ENCODE data around the gene NRK.
"Not testable (repeated sequence)": the region's sequence is repeated elsewhere in the genome, so short reads cannot be mapped to it uniquely, and the experiment has no call there.

The NRK gene, protein sequence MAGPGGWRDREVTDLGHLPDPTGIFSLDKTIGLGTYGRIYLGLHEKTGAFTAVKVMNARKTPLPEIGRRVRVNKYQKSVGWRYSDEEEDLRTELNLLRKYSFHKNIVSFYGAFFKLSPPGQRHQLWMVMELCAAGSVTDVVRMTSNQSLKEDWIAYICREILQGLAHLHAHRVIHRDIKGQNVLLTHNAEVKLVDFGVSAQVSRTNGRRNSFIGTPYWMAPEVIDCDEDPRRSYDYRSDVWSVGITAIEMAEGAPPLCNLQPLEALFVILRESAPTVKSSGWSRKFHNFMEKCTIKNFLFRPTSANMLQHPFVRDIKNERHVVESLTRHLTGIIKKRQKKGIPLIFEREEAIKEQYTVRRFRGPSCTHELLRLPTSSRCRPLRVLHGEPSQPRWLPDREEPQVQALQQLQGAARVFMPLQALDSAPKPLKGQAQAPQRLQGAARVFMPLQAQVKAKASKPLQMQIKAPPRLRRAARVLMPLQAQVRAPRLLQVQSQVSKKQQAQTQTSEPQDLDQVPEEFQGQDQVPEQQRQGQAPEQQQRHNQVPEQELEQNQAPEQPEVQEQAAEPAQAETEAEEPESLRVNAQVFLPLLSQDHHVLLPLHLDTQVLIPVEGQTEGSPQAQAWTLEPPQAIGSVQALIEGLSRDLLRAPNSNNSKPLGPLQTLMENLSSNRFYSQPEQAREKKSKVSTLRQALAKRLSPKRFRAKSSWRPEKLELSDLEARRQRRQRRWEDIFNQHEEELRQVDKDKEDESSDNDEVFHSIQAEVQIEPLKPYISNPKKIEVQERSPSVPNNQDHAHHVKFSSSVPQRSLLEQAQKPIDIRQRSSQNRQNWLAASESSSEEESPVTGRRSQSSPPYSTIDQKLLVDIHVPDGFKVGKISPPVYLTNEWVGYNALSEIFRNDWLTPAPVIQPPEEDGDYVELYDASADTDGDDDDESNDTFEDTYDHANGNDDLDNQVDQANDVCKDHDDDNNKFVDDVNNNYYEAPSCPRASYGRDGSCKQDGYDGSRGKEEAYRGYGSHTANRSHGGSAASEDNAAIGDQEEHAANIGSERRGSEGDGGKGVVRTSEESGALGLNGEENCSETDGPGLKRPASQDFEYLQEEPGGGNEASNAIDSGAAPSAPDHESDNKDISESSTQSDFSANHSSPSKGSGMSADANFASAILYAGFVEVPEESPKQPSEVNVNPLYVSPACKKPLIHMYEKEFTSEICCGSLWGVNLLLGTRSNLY (N-terminal part only)

DNA sequence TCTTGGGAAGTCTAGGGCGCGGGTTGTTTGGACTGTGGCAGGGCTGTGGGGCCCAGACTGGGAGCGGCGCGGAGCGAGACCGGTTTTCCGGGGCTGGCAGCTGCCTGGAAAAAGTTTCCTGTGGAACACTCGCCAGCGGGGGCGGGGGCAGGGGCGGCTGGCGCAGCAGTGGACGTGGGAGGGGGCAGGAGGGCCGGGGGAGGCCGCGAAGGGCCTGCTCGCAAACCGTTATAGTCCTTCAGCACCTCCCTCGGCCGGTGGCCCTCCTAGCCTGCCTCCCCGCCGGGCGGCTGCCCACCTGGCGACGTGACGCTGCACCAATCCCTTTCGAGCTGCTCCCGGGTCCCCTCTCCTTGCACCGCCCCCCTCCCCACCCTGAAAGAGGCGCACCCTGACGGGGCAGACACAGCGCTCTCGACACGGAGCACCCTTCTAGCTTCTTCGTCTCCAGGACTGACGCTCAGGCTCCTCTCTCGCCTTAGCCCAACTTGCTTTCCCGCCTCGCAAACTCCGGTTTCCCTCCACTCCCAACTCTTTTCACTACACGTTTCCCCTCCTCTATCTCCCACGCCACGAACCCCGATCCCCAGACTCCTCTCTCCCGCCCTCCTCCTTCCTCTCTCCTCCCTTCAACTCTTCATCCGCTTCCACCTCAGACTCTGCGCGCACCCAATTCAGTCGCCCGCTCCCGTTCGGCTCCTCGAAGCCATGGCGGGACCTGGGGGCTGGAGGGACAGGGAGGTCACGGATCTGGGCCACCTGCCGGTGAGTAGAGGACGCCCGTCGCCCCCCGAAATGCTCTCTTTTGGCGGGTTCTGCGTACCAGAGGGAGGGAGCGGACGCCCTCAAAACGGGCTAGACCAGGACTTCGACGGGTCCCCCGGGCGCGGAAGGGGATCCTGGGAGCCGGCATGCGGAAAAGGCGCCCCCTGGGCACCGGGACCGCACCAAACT, at the start of gene NRK:
NRK (plus strand) TSS at position 402 of the 954 bp plus-strand sequence; CDS start at position 709, 307 bp downstream.
- no peak for DNase-seq

DNA sequence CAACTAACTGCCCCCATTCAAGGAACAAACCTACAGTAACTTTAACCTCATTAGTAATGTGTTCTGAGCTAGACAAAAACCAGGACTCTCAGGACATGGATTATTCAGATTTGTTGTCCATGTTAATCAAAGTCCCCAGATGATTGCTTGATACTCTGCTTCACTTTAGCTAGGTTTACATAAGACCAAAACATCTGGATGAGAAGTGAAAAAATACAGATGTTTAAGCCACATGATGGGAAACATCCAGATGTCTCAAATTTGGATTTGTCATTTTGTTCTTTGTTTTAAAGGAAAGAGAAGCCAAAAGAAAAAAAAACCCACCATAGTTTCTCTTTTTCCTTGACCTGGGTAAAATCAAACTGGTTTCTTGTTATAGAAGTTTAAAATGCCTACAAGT, 48.5 kb upstream of the NRK start:
- DNase-seq, result no peak

DNA sequence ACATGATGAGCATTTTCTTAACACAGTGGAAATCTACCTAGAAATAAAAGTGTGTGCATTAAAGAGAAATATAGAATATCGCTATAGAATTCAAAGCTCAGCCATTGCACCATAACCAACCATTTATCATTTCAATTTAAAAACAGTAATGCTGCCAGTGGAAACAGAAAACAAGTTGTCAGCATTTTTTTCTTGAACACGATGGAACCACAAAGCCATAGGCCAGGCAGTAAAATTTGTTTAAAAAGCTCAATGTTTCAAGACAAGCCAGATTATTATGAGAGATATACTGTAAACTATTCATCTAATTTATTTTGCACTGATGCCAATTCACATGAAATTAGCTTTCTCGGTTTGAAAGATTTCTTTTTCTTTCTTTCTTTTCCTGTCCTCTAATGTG, 46.7 kb upstream of the NRK start:
- DNase-seq, result no peak

DNA sequence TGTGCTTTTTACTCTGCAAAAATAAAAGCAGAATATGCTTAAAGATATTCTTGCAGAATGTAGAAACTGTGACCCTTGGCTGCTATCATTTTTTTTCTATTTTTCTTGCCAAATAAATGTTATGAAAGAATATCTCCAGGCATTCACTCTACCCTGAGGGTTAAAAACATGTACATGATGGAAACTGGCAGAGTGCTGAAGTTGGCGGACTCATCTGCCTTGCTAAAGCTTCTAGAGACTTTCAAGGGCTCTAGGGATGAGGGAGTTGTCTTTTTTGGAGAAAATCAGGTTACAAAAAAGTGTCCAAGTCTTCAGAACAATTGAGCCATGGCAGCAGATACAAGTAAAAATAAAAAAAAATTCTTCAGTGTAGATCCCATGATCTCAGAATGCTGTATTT, 40.5 kb upstream of the NRK start:
- no peak for DNase-seq

DNA sequence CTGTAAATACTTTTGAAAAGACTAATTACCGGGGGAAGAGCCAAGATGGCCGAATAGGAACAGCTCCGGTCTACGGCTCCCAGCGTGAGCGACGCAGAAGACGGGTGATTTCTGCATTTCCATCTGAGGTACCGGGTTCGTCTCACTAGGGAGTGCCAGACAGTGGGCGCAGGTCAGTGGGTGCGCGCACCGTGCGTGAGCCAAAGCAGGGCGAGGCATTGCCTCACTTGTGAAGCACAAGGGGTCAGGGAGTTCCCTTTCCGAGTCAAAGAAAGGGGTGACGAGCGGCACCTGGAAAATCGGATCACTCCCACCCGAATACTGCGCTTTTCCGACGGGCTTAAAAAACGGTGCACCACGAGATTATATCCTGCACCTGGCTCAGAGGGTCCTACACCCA, 25.5 kb upstream of the NRK start:
- DNase-seq, result not testable (repeated sequence)

DNA sequence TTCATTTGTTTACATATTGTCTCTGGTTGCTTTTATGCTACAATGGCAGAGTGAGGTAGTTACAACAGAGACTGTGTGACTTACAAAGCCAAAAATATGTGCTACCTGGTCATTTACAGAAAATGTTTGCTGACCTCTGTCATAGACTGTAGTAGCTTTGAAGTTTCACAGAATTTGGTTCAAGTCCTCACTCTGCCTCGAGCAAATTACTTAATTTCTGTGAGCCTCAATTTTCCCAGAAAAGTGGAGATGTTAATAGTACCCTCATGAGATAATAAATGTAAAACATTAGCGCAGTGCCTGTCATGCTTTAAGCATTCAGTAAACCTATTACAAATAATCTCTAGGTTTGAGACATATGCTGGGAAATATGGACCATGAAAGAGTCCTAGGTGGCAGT, 18.4 kb upstream of the NRK start:
- DNase-seq, result no peak

DNA sequence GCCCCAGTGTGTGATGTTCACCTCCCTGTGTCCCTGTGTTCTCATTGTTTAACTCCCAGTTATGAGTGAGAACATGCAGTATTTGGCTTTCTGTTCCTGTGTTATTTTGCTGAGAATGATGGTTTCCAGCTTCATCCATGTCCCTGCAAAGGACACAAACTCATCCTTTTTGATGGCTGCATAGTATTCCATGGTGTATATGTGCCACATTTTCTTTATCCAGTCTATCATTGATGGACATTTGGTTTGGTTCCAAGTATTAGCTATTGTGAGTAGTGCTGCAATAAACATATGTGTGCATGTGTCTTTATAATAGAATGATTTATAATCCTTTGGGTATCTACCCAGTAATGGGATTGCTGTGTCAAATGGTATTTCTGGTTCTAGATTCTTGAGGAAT, 16.7 kb upstream of the NRK start:
- DNase-seq, result not testable (repeated sequence)

DNA sequence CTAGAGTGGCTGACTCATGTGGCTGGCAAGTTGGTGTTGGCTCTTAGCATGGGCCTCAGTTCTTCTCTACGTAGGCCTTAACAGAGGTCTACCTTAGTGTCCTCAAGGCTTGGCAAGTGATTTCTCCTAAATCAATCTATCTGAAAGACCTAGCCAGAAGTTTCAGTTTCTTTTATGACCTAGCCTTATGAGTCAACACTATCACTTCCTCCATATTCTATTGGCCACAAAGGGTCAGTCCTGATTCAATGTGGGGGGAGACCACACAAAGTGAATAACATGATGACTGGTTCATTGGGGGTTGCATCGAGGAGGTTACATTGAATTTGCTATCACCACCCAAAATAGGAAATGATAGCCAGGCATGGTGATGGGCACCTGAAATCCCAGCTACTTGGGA, 5.8 kb upstream of the NRK start:
- no peak for DNase-seq

DNA sequence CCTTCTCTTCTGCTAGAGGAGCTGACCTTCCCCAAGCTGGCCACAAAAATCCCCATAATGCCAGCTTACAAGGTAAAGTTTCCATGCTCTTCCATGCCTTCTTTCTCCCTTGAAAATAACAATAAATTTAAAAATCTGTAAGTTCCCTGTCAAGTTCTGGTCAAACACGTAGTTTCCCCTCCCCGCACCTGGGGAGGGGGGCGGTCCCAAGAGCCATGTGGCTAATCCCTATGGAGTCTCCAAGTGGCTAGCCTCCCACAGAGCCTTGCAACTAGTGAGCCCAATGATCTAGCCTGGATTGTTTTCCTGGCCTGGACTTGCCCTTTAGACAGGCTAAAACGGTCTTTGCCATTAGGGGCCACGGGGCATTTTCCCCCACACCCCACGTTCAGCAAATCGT, 2.1 kb upstream of the NRK start:
- no peak for DNase-seq

DNA sequence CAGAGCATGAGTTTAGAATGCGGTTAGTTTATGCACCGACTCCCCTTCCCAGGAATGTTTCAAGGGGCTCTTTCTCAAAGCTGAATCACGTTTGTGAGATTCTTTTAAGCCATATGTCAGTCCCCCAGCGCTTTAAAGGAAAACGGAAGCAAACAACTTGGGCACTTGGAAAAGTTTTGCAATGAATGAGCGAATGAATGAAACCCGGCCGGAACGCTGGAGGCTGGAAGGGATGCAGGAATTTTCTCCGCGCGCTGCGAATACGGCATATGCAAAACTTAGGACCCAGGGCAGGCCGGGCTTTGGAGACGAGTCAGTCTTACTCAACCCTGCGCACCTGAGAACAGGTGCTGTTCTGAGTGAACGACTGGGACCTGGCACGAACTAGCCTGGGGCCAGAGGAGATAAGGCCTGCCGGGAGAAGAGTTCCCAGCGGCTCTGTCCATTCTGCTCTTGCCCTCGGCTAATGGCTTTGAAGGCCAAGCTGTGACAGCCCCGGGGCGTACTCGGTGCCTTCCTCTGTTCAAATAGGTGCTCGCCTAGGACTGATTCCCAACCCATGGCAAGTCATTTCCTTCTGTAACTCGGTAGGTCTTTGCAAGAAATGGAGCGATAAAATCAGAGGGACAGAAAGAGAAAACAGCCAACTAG, 743 bp upstream of the NRK start:
- no peak for DNase-seq

DNA sequence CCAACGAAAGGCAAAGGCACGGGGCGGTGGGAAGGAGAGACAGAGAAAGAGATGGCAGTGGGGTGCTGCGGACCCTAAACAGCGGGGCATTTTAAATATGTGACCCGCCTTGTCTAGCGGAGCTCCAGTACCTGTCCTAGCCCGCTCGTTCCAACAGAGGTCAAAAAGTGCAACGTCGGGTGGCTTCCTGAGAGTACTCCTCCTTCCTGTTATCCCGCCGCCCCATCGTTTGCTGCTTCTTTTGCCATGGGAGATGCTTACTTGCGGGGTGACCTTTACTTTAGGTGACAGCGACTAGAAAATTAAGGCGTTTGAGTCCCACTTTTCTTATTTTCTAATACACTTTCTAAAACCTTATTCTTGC, 735 bp downstream of the NRK start:
- no peak for DNase-seq

DNA sequence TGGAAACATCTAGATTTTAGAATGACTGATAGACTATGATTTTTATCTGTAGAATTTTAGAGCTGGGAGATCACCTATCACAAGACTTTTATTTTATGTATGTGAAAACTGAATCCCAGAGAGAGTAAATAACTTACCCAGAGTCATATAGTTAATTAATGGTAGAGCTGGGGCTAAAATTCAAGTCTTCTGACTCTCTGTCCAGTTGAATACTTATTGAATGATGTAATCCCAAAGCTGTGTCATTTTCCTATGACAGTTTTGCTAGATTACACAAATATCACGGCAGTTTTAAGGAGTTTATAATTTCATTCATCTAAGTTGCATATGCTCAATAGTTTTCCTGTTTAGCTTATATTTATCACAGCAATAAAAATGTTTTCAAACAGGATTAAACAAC, 6.7 kb downstream of the NRK start:
- no peak for DNase-seq

DNA sequence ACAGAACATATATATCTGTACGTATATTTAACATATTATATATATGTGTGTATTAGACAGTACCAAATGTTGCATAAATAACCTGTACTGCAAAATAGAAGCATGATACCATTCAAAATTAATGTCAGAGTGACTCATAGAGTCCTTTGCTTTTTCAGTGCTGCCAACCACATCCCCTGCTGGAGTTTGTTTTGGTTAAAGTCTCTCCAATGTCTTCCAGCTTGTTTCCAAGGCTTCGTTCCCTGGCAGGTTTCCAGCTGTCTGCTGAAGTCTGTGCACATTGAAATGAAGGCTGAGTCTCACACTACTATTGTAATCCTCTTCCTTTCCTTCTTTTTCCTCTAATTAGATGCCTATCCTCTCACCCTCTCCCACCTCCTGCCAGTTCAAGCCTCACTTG, 14.9 kb downstream of the NRK start:
- no peak for DNase-seq

DNA sequence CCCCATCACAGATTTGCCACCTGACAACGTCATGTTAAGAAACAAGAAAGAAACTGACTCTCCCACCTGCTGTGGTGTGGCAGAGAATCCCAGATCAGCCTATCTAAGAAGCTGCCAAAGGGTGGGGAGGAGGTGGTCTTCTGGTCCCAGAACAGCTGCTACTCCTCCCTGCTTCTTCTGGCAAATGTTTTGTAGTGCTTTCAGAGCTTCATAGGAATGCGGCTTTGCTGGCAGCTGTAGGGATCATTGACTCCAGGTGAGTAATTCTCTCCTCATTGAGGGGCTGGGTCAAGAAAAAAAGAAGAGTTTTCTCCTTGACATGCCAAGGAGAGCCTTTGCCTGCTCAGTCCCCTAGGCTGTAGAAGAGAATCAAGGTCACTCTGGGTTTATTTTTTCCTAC, 23.3 kb downstream of the NRK start:
- no peak for DNase-seq

DNA sequence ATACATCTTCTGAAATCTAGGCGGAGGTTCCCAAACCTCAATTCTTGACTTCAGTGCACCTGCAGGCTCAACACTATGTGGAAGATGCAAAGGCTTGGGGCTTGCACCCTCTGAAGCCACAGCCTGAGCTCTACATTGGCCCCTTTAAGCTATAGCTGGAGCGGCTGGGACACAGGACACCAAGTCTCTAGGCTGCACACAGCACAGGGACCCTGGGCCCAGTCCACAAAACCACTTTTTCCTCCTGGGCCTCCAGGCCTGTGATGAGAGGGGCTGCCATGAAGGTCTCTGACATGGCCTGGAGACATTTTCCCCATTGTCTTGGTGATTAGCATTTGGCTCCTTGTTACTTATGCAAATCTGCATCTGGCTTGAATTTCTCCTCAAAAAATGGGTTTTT, 27.8 kb downstream of the NRK start:
- not testable (repeated sequence) for DNase-seq

DNA sequence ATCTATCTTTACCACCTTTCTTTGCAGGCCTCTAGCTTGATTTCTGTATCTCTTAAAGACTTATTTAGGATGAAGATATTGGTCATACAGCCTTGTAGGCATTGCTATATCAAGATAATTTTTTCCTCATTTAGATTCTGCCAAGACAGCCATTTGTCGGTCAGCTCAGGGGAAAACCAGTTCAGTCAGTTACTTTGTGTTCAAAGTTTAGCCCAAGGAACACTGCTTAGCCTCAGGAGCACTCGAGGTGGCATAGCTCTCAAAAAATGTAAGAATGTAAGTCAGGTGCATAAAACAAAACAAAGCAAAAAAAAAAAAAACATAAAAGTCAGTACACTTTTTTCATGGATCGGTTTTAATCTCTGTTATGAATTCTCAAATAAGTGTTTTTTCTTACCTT, 43.4 kb downstream of the NRK start:
- no peak for DNase-seq

DNA sequence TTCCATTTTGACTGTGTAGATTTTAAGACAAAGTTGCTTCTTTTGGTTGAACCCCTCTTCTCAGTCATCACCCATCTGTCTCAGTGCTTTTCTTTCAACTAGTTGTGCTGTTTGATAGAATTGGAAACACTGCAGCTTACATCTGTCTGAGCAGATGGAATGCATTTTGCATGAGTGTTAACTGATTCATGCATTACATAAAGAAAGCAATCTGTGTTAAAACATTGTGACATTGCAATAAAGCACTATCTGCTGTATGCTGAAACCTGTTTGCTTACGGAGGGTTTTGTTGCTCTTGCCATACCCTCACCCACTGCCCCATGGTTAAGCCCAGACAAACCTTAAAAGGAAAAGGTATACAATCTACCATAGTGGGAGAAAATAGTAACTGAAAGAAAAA, 47.4 kb downstream of the NRK start:
- DNase-seq, result no peak

DNA sequence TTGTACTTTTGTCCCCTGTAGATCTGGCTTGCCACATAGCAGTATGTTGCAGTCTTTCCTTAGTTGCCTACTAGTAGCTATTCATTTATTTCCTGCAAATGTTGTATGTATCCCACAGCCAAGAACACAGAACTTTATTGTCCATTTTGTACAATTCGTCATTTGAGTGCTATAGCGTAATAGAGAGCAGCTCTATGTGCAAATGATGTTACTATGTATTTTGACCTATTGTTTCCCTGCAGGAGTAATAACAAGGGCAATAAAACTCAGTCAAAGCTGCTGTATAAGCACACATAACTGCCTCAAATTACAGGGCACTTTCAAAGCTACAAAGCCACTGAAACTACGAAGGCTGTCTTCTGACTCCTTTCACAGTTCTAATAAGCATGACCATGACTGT, 48.1 kb downstream of the NRK start:
- DNase-seq, result no peak

DNA sequence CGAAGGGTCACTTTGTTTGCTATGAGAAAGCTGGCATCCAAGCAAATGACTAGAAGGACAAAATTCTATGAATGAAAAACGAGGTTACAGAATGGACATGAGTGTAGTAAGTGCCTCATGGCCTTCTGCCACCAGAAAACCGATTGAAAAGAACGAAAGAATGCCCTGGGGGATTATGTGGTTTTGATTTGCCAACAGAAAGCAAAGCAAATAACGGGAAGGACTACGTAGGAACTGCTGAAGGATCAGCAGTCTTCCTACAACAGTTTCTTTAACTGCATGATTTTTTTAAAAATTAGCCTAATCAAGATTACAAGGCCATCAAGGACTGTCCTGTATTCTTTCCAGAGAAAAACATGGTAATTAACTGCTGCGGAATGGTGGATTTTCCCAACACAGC, 50.6 kb downstream of the NRK start:
- no peak for DNase-seq

DNA sequence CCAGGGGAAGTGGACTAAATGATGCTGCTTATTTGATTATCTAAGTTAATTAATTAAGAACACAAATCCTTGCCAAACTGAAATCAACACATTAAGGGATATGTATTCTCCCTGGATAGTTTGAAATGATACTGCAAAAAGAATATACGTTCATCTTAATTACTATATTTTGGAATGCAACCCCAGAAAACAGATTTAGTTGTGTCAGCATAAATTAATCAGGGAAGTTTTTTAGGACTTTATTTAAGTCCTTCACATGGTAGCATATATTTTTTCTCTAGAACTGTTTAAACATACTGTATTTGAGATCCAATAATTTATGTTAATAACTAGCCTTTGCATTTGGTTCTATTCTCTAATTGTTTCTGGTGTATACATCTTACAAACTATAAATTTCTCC, 52.5 kb downstream of the NRK start:
- no peak for DNase-seq

DNA sequence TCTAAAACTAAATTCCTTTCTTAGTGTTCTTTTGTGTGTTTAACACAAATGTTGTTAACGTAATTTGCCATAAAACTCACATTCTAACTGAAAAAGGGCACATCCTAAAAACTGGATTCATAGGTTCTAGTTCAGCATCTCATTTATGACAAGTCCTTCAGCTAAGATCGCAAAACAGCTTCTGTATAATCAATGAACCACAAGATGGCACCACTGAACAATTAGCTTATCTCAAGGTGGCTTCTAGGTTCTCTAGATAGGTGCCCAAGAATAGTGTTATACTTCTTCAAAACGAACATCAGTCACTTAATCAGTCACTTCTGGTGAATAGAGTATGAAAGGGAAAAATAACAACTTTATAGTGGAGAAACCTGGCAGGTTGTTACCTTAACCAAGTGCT, 54.3 kb downstream of the NRK start:
- peak in 1 of 2 experiments; percentile 6 for DNase-seq

DNA sequence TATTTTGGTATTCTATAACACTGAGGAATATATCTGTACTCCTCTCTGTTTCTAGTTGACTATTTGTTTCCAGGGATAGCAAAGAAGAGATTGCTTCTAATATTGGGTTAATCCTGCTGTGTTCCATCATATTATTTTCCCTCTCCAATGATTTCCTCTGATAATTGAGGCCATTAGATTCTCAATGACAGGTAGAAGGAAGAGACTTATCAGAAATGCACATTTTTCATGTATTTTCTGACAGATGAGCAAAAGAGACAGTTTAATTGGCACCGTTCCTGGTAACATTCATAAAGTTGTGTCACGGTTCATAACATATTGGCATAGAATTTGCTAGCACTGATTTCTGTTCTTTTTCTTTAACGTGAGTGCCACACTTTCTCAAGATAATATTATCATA, 58.2 kb downstream of the NRK start:
- DNase-seq, result no peak

Measured in SHP77 (cell line).